Muscle of arm (tissue), 12 donors: ENCODE data around the gene OCEL1. TPM values are rescaled to one million over a fixed set of nuclear protein-coding genes. Genes with fewer than 3 reads are reported as not detected.
A peak's percentile ranks its signal among the peaks of the same experiment; 100 is the strongest.
"Not testable (repeated sequence)": the region's sequence is repeated elsewhere in the genome, so short reads cannot be mapped to it uniquely, and the experiment has no call there.

Experiments used
- DNase-seq: peaks from one replicate; pipeline ENCODE4 v3.0.0-alpha.2; 2013
- polyA plus RNA-seq, 12 donors: library from polyadenylated mRNA; unstranded; fragments of 120-200 nt; gene quantifications; one replicate each; pipeline ENCODE4 v1.2.1, GENCODE V29; 2013; ENCODE audit not compliant: insufficient read length in 12 of 12

The OCEL1 gene
- polyA plus RNA-seq, 12 donors = 6.5 to 22.5 (median 9.2) TPM; not detected in 1

- no peak for DNase-seq
These were observed 34.9 kb downstream of the OCEL1 start for GRCh38 chr19:17260842-17261325.

DNA sequence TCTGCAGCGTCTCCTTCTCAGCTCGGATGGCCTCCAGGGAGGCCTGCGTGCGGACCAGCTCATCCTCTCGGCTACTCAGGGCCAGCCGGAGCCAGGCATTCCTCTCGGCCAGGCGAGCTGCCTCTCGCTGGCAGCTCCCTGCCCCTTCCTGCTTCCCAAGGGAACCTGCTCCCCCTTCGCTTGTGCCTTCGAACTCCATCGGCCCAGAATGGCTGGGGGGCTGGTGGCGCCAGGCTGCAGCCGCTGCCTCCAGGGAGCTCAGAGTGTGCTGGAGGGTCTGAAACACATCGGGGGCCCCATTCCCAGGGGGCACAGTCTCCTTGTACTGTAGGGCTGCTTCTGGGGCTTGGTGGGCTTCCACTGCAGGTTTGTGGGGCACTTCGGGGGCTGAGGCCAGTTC is 36.5 kb downstream of the OCEL1 start:
- DNase-seq = no peak

- DNase-seq = no peak
These were observed 38.0 kb downstream of the OCEL1 start for GRCh38 chr19:17263712-17264640.

DNA sequence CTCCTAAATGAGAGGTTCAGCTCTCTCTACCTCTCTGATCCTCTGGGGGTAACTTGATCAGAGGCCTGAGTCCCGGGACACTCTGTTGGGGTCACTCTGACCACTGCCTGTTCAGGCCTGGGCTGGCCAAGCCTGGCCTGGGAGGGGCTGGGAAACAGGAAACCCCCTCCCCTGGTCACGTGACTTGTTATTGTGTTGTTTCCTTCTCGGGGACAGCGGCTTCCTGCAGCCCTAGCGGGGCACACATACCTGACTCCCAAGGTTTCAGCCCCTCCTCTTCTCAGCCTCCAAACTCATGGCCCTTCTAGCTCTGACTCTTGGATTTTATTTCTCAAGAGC is 38.6 kb downstream of the OCEL1 start, which contains the start of gene USHBP1:
Gene USHBP1 (minus strand): TSS at position 105 of the 339 bp plus-strand sequence. CDS start 446 bp downstream, outside the sequence.
- no peak for DNase-seq

DNA sequence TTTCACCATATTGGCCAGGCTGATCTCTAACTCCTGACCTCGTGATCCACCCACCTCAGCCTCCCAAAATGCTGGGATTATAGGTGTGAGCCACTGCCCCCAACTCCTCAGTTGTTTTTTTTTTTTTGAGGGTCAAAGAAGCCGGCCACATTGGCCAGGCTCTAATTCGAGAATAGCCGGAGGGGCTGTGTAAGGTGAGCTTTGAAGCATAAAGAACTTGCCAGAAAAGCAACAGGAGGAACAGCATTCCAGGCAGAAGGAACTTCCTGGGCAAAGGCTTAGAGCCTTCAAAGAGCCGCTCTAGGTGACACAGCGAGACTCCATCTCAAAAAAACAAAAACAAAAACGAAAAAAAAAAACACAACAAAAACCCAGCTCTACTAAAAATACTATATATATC is 40.0 kb downstream of the OCEL1 start:
- no peak for DNase-seq

GRCh38 chr19:17266589-17266974 is 40.6 kb downstream of the OCEL1 start:
- no peak for DNase-seq

GRCh38 chr19:17266975-17267788 is 41.2 kb downstream of the OCEL1 start, which contains the start of gene BABAM1:
Gene BABAM1 (plus strand): TSS chr19:17267443. CDS start chr19:17268807, 1,364 bp downstream.
- DNase-seq = peak; percentile 98

DNA sequence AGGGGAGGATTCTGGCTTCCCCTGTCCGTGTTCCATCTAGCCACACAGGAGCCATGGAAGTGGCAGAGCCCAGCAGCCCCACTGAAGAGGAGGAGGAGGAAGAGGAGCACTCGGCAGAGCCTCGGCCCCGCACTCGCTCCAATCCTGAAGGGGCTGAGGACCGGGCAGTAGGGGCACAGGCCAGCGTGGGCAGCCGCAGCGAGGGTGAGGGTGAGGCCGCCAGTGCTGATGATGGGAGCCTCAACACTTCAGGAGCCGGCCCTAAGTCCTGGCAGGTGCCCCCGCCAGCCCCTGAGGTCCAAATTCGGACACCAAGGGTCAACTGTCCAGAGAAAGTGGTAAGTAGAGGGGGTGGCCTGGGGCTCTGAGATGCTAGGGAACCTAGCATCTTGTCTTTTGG is 42.7 kb downstream of the OCEL1 start:
- no peak for DNase-seq

GRCh38 chr19:17274892-17275291 is 48.9 kb downstream of the OCEL1 start:
- DNase-seq = not testable (repeated sequence)

GRCh38 chr19:17275441-17276175 is 49.6 kb downstream of the OCEL1 start:
- no peak for DNase-seq

Other genes starting within 250 kb of the OCEL1 start
- gene CPAMD8, start 199.4 kb upstream of the OCEL1 start, polyA plus RNA-seq = 10 to 100 TPM in 2 of 12 donors, 1 to 10 TPM in 9, not detected in 1; 1.6 to 30.7 (median 4.1) TPM
- 10 to 100 TPM in 3 of 12 donors, 1 to 10 TPM in 8, not detected in 1; 6.5 to 13.9 (median 9.2) TPM for gene HAUS8, start 150.8 kb upstream of the OCEL1 start, polyA plus RNA-seq
- 10 to 100 TPM in 11 of 12 donors, not detected in 1; 22.7 to 73.4 (median 32.1) TPM for gene MYO9B, start 150.4 kb upstream of the OCEL1 start, polyA plus RNA-seq
- gene USE1, start 10.9 kb upstream of the OCEL1 start, polyA plus RNA-seq = 10 to 100 TPM in 11 of 12 donors, not detected in 1; 20.9 to 44.3 (median 25.3) TPM
- 10 to 100 TPM in 11 of 12 donors, not detected in 1; 15.7 to 58.5 (median 21.3) TPM for gene NR2F6, start 19.7 kb downstream of the OCEL1 start, polyA plus RNA-seq
- 10 to 100 TPM in 1 of 12 donors, 1 to 10 TPM in 10, not detected in 1; 4.3 to 17.2 (median 6.3) TPM for gene USHBP1, start 38.5 kb downstream of the OCEL1 start, polyA plus RNA-seq
- gene BABAM1, start 41.2 kb downstream of the OCEL1 start, polyA plus RNA-seq = 100 to 1,000 TPM in 2 of 12 donors, 10 to 100 TPM in 9, not detected in 1; 73.5 to 168 (median 85.4) TPM
- gene ANKLE1, start 55.7 kb downstream of the OCEL1 start, polyA plus RNA-seq = 1 to 10 TPM in 4 of 12 donors, under 1 TPM in 6, not detected in 2; 0.49 to 2.2 (median 0.95) TPM
- gene ABHD8, start 77.2 kb downstream of the OCEL1 start, polyA plus RNA-seq = 10 to 100 TPM in 1 of 12 donors, 1 to 10 TPM in 10, not detected in 1; 4.5 to 15.3 (median 6.1) TPM
- gene MRPL34, start 79.6 kb downstream of the OCEL1 start, polyA plus RNA-seq = 10 to 100 TPM in 11 of 12 donors, not detected in 1; 25.2 to 66.9 (median 29.3) TPM
- gene DDA1, start 83.3 kb downstream of the OCEL1 start, polyA plus RNA-seq = 10 to 100 TPM in 11 of 12 donors, not detected in 1; 25.5 to 54.1 (median 30.3) TPM
- 10 to 100 TPM in 2 of 12 donors, 1 to 10 TPM in 9, not detected in 1; 4.5 to 14.0 (median 6.0) TPM for gene ANO8, start 108.6 kb downstream of the OCEL1 start, polyA plus RNA-seq
- gene GTPBP3, start 111.3 kb downstream of the OCEL1 start, polyA plus RNA-seq = 10 to 100 TPM in 7 of 12 donors, 1 to 10 TPM in 4, not detected in 1; 6.7 to 22.0 (median 11.9) TPM
- gene PLVAP, start 151.1 kb downstream of the OCEL1 start, polyA plus RNA-seq = 10 to 100 TPM in 11 of 12 donors, not detected in 1; 33.3 to 86.9 (median 43.4) TPM
- not detected for gene CCDC194, start 168.0 kb downstream of the OCEL1 start, polyA plus RNA-seq
- 10 to 100 TPM in 1 of 12 donors, 1 to 10 TPM in 9, not detected in 2; 3.5 to 10.0 (median 5.1) TPM for gene BST2, start 179.4 kb downstream of the OCEL1 start, polyA plus RNA-seq
- 10 to 100 TPM in 11 of 12 donors, not detected in 1; 21.2 to 75.8 (median 24.3) TPM for gene MVB12A, start 193.8 kb downstream of the OCEL1 start, polyA plus RNA-seq
- 1 to 10 TPM in 4 of 12 donors, under 1 TPM in 6, not detected in 2; 0.74 to 1.8 (median 0.99) TPM for gene TMEM221, start 222.4 kb downstream of the OCEL1 start, polyA plus RNA-seq
- gene NXNL1, start 234.7 kb downstream of the OCEL1 start, polyA plus RNA-seq = under 1 TPM in 3 of 12 donors, not detected in 9; 0.19 to 0.24 (median 0.20) TPM
- gene SLC27A1, start 244.3 kb downstream of the OCEL1 start, polyA plus RNA-seq = 10 to 100 TPM in 10 of 12 donors, 1 to 10 TPM in 1, not detected in 1; 9.5 to 25.9 (median 16.4) TPM